Uterus (tissue), 2 donors: ENCODE measurements around the gene ZSCAN16.

Experiments
- CTCF ChIP-seq, 4 experiments: fragments of 200-600 bp in 2 of 4; fragments of 450-650 bp in 2 of 4; sonication (generic) in 2 of 4; IDR thresholded peaks; one replicate each; pipeline ENCODE4 v1.5.1; 2016 to 2019; ENCODE audit warnings: antibody characterized with exemption in 4 of 4, mild to moderate bottlenecking in 2 of 4, moderate library complexity in 1 of 4
- POLR2A ChIP-seq, 2 donors: fragments of 450-650 bp; IDR thresholded peaks; one replicate each; pipeline ENCODE4 v1.6.1; 2016; ENCODE audit warnings: antibody characterized with exemption in 2 of 2, mild to moderate bottlenecking in 1 of 2, moderate library complexity in 1 of 2

- TF ChIP-seq CTCF (IDR thresholded peaks at IDR 0.05) (no peak), POLR2A (IDR thresholded peaks at IDR 0.05) (no peak)
These were observed 8.6 kb upstream of the ZSCAN16 start for GRCh38 chr6:28115799-28116198.
